ENCODE results near the gene VTI1A. TPM values are rescaled to one million over a fixed set of nuclear protein-coding genes. Genes with fewer than 3 reads are reported as not detected.

Gene VTI1A
- total RNA-seq, 3 donors from 2014 or later: 53.7 to 65.6 (median 59.2) TPM

DNA sequence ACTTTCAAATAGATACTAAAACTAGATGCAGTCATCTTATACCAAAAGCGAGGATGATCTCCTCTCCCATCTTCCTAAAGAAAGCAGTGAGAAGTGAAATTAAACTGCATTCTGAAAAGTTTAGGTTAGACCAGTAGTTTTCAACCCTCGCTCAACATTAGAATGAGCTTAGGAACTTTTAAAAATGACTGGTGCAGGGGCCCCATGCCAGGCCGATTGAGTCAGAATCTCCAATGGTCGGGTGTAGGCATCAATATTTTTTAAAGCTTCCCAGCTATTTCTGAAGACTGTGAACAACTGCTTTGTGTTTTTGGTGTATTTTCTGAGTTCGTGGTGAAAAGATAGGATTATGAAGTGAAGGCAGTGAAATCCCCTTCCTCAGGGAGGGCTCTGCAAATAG, 146.0 kb downstream of the VTI1A start:
- TF ChIP-seq POLR2A (IDR thresholded peaks at IDR 0.05) (no peak), POLR2AphosphoS5 (IDR thresholded peaks at IDR 0.05) (no peak)
- TF ChIP-seq, protein P1, sequence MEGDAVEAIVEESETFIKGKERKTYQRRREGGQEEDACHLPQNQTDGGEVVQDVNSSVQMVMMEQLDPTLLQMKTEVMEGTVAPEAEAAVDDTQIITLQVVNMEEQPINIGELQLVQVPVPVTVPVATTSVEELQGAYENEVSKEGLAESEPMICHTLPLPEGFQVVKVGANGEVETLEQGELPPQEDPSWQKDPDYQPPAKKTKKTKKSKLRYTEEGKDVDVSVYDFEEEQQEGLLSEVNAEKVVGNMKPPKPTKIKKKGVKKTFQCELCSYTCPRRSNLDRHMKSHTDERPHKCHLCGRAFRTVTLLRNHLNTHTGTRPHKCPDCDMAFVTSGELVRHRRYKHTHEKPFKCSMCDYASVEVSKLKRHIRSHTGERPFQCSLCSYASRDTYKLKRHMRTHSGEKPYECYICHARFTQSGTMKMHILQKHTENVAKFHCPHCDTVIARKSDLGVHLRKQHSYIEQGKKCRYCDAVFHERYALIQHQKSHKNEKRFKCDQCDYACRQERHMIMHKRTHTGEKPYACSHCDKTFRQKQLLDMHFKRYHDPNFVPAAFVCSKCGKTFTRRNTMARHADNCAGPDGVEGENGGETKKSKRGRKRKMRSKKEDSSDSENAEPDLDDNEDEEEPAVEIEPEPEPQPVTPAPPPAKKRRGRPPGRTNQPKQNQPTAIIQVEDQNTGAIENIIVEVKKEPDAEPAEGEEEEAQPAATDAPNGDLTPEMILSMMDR (IDR thresholded peaks at IDR 0.05): no peak
- intact Hi-C loops (cut with DNase I; ENCODE audit: low total_unique reads): no loop called here
- no peaks in the 10 kb centered on the region for H3K4me1 ChIP-seq
- no peaks in the 10 kb centered on the region for H3K9me3 ChIP-seq
- no peak for DNase-seq (ENCODE audit: low spot score in 2 of 2)
- H3K27me3 ChIP-seq: no peaks in the 10 kb centered on the region
- H3K36me3 ChIP-seq: no peaks in the 10 kb centered on the region
- no peak overlapping the region for H3K27ac ChIP-seq
- H3K4me3 ChIP-seq: no peak overlapping the region

DNA sequence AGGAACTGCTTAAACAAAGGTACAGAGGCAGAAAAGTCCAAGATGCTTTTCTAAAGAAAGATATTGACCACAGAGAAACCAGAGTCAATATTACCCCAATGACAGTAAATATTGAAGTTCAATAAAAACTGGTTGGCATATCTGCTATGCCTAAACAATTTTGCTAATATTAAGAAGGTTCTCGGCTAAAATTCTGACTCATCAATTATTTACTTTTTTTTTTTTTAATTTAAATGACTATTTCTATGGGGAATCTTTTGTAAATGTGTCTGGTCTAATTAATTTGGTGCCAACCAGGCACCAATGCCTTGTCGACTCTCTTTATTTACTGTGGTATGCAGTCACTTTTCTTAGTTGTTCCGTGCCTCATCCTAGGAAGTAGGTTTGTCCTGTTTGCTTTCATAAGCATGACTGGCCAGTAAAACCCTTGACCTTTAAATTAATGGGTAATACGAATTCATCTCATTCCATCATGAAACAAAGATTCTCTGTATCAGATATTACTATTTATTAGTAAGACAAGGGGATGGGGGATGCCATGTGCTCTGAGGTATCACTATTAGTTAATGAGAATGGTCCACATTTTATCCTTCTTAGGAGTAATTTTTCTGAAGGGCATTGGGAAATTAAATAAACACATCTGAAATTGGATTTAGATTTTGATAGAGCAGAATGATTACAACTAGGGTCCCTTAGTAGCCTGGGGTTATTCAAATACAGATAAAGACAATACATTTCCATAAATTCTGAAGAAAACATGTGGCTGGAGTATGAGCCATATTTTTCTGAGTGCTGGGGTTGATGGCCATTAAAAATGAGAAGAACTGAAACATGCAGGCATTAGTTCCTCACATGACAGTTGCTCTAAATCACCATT, 154.4 kb downstream of the VTI1A start:
- Histone ChIP-seq H3K9me3 (no peaks in the 10 kb centered on the region), H3K4me3 (no peak overlapping the region), H3K4me1 (no peaks in the 10 kb centered on the region), H3K27ac (no peak overlapping the region), H3K36me3 (no peaks in the 10 kb centered on the region), H3K27me3 (no peaks in the 10 kb centered on the region)
- intact Hi-C loops (cut with DNase I; ENCODE audit: low total_unique reads): no loop called here
- no peak for TF ChIP-seq POLR2A (IDR thresholded peaks at IDR 0.05)
- TF ChIP-seq, protein P1 (IDR thresholded peaks at IDR 0.05): no peak
- no peak for TF ChIP-seq POLR2AphosphoS5 (IDR thresholded peaks at IDR 0.05)
- no peak for DNase-seq (ENCODE audit: low spot score in 2 of 2)

DNA sequence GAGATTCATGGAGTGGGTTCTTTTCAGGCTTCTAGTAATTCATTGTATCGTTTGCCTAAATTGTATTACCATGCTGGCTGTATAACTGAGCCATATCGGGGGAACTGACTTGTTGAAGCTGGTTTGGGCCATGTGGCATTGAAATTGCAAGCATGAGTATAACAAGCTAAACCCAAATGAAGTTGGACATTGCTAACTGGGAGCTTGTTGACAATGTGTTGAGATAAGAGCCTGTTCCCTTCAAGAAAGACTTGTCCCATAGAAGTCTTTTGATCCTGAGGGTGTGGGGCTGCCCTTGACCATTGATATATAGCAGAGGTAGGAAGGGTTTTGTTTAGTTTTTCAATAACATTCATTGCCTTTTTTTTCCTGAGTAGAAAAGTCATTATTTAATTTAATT, 156.0 kb downstream of the VTI1A start:
- no peak for DNase-seq (ENCODE audit: low spot score in 2 of 2)
- H3K4me3 ChIP-seq: no peak overlapping the region
- TF ChIP-seq POLR2AphosphoS5 (IDR thresholded peaks at IDR 0.05) (no peak), POLR2A (IDR thresholded peaks at IDR 0.05) (no peak)
- TF ChIP-seq, protein P1 (IDR thresholded peaks at IDR 0.05): no peak
- no peaks in the 10 kb centered on the region for H3K9me3 ChIP-seq
- intact Hi-C loops (cut with DNase I; ENCODE audit: low total_unique reads): no loop called here
- no peak overlapping the region for H3K27ac ChIP-seq
- no peaks in the 10 kb centered on the region for H3K4me1 ChIP-seq
- no peaks in the 10 kb centered on the region for H3K27me3 ChIP-seq
- H3K36me3 ChIP-seq: no peaks in the 10 kb centered on the region

DNA sequence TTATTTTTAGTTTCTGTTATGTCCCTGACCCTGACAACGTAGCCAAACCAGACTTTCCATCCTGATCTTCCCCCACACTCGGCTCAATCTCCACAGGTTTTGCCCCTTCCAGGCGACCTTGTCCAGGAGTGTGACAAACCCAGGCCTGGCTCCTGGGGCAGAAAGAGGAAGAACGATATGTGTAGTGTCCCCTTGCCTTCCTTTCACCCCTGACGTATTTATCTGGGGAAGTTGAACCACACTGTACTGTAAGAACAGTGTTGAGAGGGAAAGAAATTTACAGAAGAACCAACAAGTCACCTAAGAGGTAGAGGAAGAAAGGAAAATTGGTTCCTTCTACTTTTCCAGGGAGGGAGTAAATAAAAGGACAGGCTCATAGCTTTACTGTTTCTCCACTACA, 158.0 kb downstream of the VTI1A start:
- no peak overlapping the region for H3K27ac ChIP-seq
- H3K4me3 ChIP-seq: no peak overlapping the region
- H3K36me3 ChIP-seq: no peaks in the 10 kb centered on the region
- intact Hi-C loops (cut with DNase I; ENCODE audit: low total_unique reads): no loop called here
- no peaks in the 10 kb centered on the region for H3K27me3 ChIP-seq
- TF ChIP-seq POLR2A (IDR thresholded peaks at IDR 0.05) (no peak), POLR2AphosphoS5 (IDR thresholded peaks at IDR 0.05) (no peak)
- TF ChIP-seq, protein P1 (IDR thresholded peaks at IDR 0.05): no peak
- DNase-seq (ENCODE audit: low spot score in 2 of 2): no peak
- H3K4me1 ChIP-seq: no peaks in the 10 kb centered on the region
- no peaks in the 10 kb centered on the region for H3K9me3 ChIP-seq

DNA sequence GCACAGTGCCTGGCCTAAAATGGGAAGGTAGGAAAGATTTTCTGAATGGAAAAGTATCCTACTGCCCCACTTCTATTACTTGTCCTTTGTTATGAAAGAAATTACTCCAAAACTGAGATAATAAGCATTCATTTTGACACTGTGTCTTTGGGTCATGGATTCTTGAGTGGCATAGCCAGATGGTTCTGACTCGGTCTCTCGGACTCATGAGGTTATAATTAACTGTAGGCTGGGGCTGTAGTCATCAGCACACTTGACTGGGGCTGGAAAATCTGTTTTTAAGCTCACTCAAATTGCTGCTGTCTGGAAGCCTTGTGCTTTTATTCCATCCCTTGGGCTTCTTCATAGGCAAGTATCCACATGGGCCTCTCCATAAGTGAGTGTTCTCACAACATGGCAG, 160.5 kb downstream of the VTI1A start:
- DNase-seq (ENCODE audit: low spot score in 2 of 2): no peak
- no peak overlapping the region for H3K4me3 ChIP-seq
- TF ChIP-seq POLR2A (IDR thresholded peaks at IDR 0.05): no peak
- no peak for TF ChIP-seq POLR2AphosphoS5 (IDR thresholded peaks at IDR 0.05)
- TF ChIP-seq, protein P1 (IDR thresholded peaks at IDR 0.05): no peak
- H3K27ac ChIP-seq: no peak overlapping the region
- H3K9me3 ChIP-seq: no peaks in the 10 kb centered on the region
- no peaks in the 10 kb centered on the region for H3K4me1 ChIP-seq
- H3K27me3 ChIP-seq: no peaks in the 10 kb centered on the region
- H3K36me3 ChIP-seq: no peaks in the 10 kb centered on the region
- intact Hi-C loops (cut with DNase I; ENCODE audit: low total_unique reads): no loop called here

Measured in breast epithelium (tissue), 4 donors.